Pancreas (tissue), 10 donors: ENCODE results near the gene ACKR2. TPM values are rescaled to one million over a fixed set of nuclear protein-coding genes. Genes with fewer than 3 reads are reported as not detected.

ENCODE experiments used
- ATAC-seq, 4 donors: fragments of 200-7000 bp; cut with Tn5 transposase; one replicate each; pipeline versions ENCODE4 v1.8.0 to v1.9.1; 2020; ENCODE audit warnings: mild to moderate bottlenecking in 4 of 4, moderate library complexity in 4 of 4
- DNase-seq, 6 donors: peaks; one replicate each; pipeline ENCODE4 v3.0.0-alpha.2; 2020
- FAIRE-seq: peaks from 2 replicates; lab custom pipeline; 2012; peaks lifted over from hg19 to GRCh38; lab: Jason Lieb, UNC
- H3K27ac ChIP-seq, 4 donors: fragments of 200-600 bp; sonication (generic); 1 replicate in 3 of 4; 2 replicates in 1 of 4; pipeline versions ENCODE4 v1.5.0 to v1.8.0; 2020
- H3K27me3 ChIP-seq, 4 donors: fragments of 200-600 bp; one replicate each; pipeline ENCODE4 v1.8.0; 2021
- H3K36me3 ChIP-seq, 3 donors: fragments of 200-600 bp; sonication (generic) in 1 of 3; one replicate each; pipeline versions ENCODE4 v1.5.0 to v1.8.0; 2020 to 2021
- H3K4me1 ChIP-seq, 3 donors: fragments of 200-600 bp; one replicate each; pipeline ENCODE4 v1.8.0; 2021
- H3K4me3 ChIP-seq, 4 donors: fragments of 200-600 bp; sonication (generic) in 2 of 4; one replicate each; pipeline versions ENCODE4 v1.5.0 to v1.8.0; 2020 to 2021
- H3K9me3 ChIP-seq, 4 donors: fragments of 200-600 bp; one replicate each; pipeline ENCODE4 v1.8.0; 2021
- WGBS, 2 donors: extraction: QIAGEN DNeasy Blood & Tissue Kit; methylation state at CpG; one replicate each; pipeline ENCODE4 v1.1.7; 2013; 5-methylcytosine and 5-hydroxymethylcytosine counted together
- intact Hi-C, 3 donors: fragments of 100-400 bp; cut with DNase I; formaldehyde crosslinking; loops; one replicate each; pipeline versions ENCODE4 v1.11.1 to v1.14.2; 2022
- polyA plus RNA-seq, 2 donors: library from polyadenylated mRNA; stranded (reverse); fragments of 200-250 nt; gene quantifications; one replicate each; pipeline ENCODE4 v1.2.3, GENCODE V29; 2013
- total RNA-seq, 6 donors: library from RNA; stranded (reverse); fragmentation: NEBNext Ultra II Directional in 4 of 6; extraction: Animal tissue kit (Norgen Biotek cat#: 25700) in 4 of 6; gene quantifications; one replicate each; pipeline versions ENCODE4 v1.2.1 to v1.2.4, GENCODE V29; 2021 to 2023
- TF ChIP-seq, protein P1 (sequence below), 4 donors: fragments of 200-600 bp; sonication (generic) in 3 of 4; IDR thresholded peaks; one replicate each; pipeline versions ENCODE4 v1.5.0 to v1.8.0; 2021; ENCODE audit warnings: antibody characterized with exemption in 4 of 4
- donor health status: healthy with polysubstance abuse.
- donor health status: DM: no; HTN: no; CAD: no; lungs with moderate emphysema.
- donor health status: DM: no; HTN: no; CAD: no.
- donor health status: control.
- donor health status: control.
- donor health status: Bipolar disorder and iron deficiency.
- donor health status: DM: yes; HTN: yes; CAD: no.
- donor health status: DM: no; HTN: no; CAD: no.
- donor health status: DM: no; HTN: no; CAD: no.
- donor health status: DM: yes; HTN: yes; CAD: no.

ACKR2 gene
- total and polyA plus RNA-seq, 8 donors, result 0.09 to 1.7 (median 0.84) TPM

GRCh38 chr3:42839616-42840015, 30.4 kb downstream of the ACKR2 start:
- Histone ChIP-seq H3K9me3 (no peaks in the 10 kb centered on the region), H3K27me3 (no peaks in the 10 kb centered on the region), H3K27ac (no peak overlapping the region), H3K36me3 (no peaks in the 10 kb centered on the region), H3K4me1 (no peaks in the 10 kb centered on the region), H3K4me3 (no peak overlapping the region)
- ATAC-seq, result peak; percentile 90 to 99 (median 96)
- intact Hi-C loops, result loop anchor here in 1 of 3 donors (5.0 kb wide), 1 partner anchor 57 kb away; no protein-coding TSS in a partner anchor
- no peak for FAIRE-seq
- TF ChIP-seq, protein P1, sequence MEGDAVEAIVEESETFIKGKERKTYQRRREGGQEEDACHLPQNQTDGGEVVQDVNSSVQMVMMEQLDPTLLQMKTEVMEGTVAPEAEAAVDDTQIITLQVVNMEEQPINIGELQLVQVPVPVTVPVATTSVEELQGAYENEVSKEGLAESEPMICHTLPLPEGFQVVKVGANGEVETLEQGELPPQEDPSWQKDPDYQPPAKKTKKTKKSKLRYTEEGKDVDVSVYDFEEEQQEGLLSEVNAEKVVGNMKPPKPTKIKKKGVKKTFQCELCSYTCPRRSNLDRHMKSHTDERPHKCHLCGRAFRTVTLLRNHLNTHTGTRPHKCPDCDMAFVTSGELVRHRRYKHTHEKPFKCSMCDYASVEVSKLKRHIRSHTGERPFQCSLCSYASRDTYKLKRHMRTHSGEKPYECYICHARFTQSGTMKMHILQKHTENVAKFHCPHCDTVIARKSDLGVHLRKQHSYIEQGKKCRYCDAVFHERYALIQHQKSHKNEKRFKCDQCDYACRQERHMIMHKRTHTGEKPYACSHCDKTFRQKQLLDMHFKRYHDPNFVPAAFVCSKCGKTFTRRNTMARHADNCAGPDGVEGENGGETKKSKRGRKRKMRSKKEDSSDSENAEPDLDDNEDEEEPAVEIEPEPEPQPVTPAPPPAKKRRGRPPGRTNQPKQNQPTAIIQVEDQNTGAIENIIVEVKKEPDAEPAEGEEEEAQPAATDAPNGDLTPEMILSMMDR (IDR thresholded peaks at IDR 0.05), result peak; percentile 27 to 84 (median 72)
- WGBS, 2 donors, result 17 to 20% methylated on average over 7 of the region's 7 CpGs
- DNase-seq, result peak in 2 of 6 donors; percentile 25 to 53

- TF ChIP-seq, protein P1 (IDR thresholded peaks at IDR 0.05), result no peak
- ATAC-seq (no peak), FAIRE-seq (no peak), DNase-seq (no peak)
- H3K4me3 ChIP-seq, result no peak overlapping the region
- intact Hi-C loops, result loop anchor here in 1 of 3 donors (5.0 kb wide), 1 partner anchor 59 kb away; no protein-coding TSS in a partner anchor
- H3K9me3 ChIP-seq, result no peaks in the 10 kb centered on the region
- H3K27ac ChIP-seq, result no peak overlapping the region
- H3K4me1 ChIP-seq, result no peaks in the 10 kb centered on the region
- H3K27me3 ChIP-seq, result no peaks in the 10 kb centered on the region
- no peaks in the 10 kb centered on the region for H3K36me3 ChIP-seq
- 79 to 82% methylated on average over 1 of the region's 1 CpG for WGBS, 2 donors
Observed at GRCh38 chr3:42841332-42841731, 32.1 kb downstream of the ACKR2 start.

DNA sequence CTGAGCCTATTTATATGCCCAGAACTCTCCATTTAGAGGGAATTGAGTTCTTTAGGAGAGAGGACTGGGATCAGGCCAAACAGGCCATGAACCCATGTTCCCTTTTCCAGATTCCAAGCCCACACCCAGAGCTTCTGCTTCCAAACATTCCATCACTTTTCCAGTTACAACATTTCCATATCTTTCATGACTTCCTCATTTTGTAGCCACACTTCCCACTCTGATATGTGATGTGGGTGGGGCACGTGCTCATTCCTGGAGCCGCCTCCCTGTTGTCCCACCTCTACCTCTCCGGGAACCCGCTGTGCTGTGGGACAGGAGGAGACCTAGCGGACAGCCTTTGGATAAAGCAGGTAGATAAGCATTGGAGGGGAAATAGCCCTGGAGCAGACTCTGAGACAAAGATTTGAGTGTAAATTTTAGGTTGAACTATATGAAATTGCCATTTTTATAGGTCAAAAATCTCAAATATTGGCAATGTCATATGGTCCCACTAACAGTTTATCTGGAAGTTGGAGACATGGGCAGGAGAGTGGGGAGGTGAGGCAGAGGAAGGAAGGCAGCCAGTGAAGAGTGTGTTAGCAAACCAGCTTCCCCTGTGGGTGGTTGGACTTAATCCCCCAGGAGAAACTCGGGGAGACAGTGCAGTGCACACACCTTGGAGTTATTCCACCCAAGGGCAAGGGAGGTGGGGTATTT, 34.6 kb downstream of the ACKR2 start:
- no peak for FAIRE-seq
- H3K4me1 ChIP-seq, result no peaks in the 10 kb centered on the region
- intact Hi-C loops, result loop anchor here in 1 of 3 donors (5.0 kb wide), 1 partner anchor 62 kb away; no protein-coding TSS in a partner anchor
- DNase-seq, result no peak
- H3K27ac ChIP-seq, result no peak overlapping the region
- H3K36me3 ChIP-seq, result no peaks in the 10 kb centered on the region
- ATAC-seq, result peak in 1 of 4 donors; percentile 31
- H3K27me3 ChIP-seq, result no peaks in the 10 kb centered on the region
- H3K9me3 ChIP-seq, result no peaks in the 10 kb centered on the region
- 77% methylated on average over 6 of the region's 6 CpGs for WGBS, 2 donors
- TF ChIP-seq, protein P1 (IDR thresholded peaks at IDR 0.05), result no peak
- H3K4me3 ChIP-seq, result no peak overlapping the region

GRCh38 chr3:42844412-42844713, 35.1 kb downstream of the ACKR2 start:
- 58 to 61% methylated on average over 1 of the region's 1 CpG for WGBS, 2 donors
- ATAC-seq (no peak), DNase-seq (peak in 1 of 6 donors; percentile 28), FAIRE-seq (no peak)
- TF ChIP-seq, protein P1 (IDR thresholded peaks at IDR 0.05), result no peak
- no peaks in the 10 kb centered on the region for H3K9me3 ChIP-seq
- no peaks in the 10 kb centered on the region for H3K27me3 ChIP-seq
- no peaks in the 10 kb centered on the region for H3K4me1 ChIP-seq
- H3K27ac ChIP-seq, result no peak overlapping the region
- H3K4me3 ChIP-seq, result no peak overlapping the region
- no peaks in the 10 kb centered on the region for H3K36me3 ChIP-seq
- intact Hi-C loops, result loop anchor here in 1 of 3 donors (5.0 kb wide), 1 partner anchor 62 kb away; no protein-coding TSS in a partner anchor

GRCh38 chr3:42844815-42845214, 35.6 kb downstream of the ACKR2 start:
- no peaks in the 10 kb centered on the region for H3K36me3 ChIP-seq
- no peaks in the 10 kb centered on the region for H3K4me1 ChIP-seq
- intact Hi-C loops, result loop anchor here in 1 of 3 donors (5.0 kb wide), 1 partner anchor 63 kb away; no protein-coding TSS in a partner anchor
- no peaks in the 10 kb centered on the region for H3K27me3 ChIP-seq
- FAIRE-seq, result no peak
- no peak overlapping the region for H3K4me3 ChIP-seq
- no peak for DNase-seq
- ATAC-seq, result no peak
- 86 to 91% methylated on average over 4 of the region's 4 CpGs for WGBS, 2 donors
- no peak overlapping the region for H3K27ac ChIP-seq
- TF ChIP-seq, protein P1 (IDR thresholded peaks at IDR 0.05), result no peak
- H3K9me3 ChIP-seq, result no peaks in the 10 kb centered on the region
